Erythroblast (primary cell): ENCODE measurements around the gene PDGFD.

Source experiments
- GATA1 ChIP-seq: IDR thresholded peaks from 2 replicates; pipeline ENCODE4 v1.6.1; 2011; ENCODE audit warnings: low read depth, mild to moderate bottlenecking, control low read depth, low read length, moderate library complexity
- POLR2A ChIP-seq: IDR thresholded peaks from 2 replicates; pipeline ENCODE4 v1.6.1; 2011; ENCODE audit warnings: mild to moderate bottlenecking, low read length

DNA sequence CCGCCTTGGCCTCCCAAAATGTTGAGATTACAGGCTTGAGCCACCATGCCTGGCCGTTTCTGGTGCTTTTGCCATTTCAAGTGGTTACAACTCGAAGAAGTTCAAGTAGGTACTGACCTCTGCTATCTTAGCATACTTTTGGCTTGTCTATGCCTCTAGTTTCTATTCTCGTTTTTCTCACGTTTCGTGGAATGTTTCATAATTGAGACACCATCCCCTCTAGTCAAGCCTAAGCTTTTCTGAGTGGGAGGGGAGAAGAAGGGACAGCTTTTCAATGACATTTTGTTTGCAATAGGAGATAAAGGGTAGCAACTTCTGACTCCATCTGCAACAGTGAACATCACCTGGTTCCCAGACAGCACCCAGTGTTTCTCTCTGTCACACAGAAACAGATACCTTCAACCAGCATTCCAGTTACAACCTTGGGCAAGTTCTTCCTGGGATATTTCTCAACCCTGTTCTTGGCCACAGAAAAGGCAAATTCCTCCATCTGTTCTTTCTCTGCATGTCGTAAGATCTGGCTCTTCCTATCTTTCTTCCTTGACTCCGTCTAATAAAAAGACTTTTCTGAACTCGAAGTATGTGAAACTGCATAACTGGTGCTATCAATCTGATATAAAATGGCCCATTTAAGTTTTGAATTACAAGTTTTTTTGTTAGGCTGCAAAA is 102.0 kb downstream of the PDGFD start:
- TF ChIP-seq POLR2A, result no peak
- TF ChIP-seq GATA1, result no peak
